Suprapubic skin (tissue), 4 donors: ENCODE results near the gene GSG1L. TPM values are rescaled to one million over a fixed set of nuclear protein-coding genes. Genes with fewer than 3 reads are reported as not detected.

ENCODE experiments used
- DNase-seq, 2 donors: peaks; one replicate each; pipeline ENCODE4 v3.0.0-alpha.2; 2019; ENCODE audit warnings: low spot score in 2 of 2
- H3K27ac ChIP-seq: fragments of 200-600 bp; sonication (generic); one replicate; pipeline ENCODE4 v1.5.1; 2019
- H3K27me3 ChIP-seq: fragments of 200-600 bp; sonication (generic); one replicate; pipeline ENCODE4 v1.5.1; 2019
- H3K36me3 ChIP-seq: fragments of 200-600 bp; sonication (generic); one replicate; pipeline ENCODE4 v1.5.1; 2019
- H3K4me1 ChIP-seq: fragments of 200-600 bp; sonication (generic); one replicate; pipeline ENCODE4 v1.5.1; 2019
- H3K4me3 ChIP-seq: fragments of 200-600 bp; sonication (generic); one replicate; pipeline ENCODE4 v1.5.1; 2019; ENCODE audit warnings: mild to moderate bottlenecking
- H3K9me3 ChIP-seq: fragments of 200-600 bp; sonication (generic); one replicate; pipeline ENCODE4 v1.5.1; 2019
- EP300 ChIP-seq: sonication (generic); formaldehyde crosslinking; IDR thresholded peaks from one replicate; pipeline ENCODE4 v1.6.1; 2017; ENCODE audit warnings: antibody characterized with exemption
- POLR2A ChIP-seq, 2 donors: fragments of 450-650 bp; IDR thresholded peaks; one replicate each; pipeline ENCODE4 v1.6.1; 2017; ENCODE audit warnings: antibody characterized with exemption in 2 of 2, mild to moderate bottlenecking in 2 of 2, moderate library complexity in 2 of 2
- POLR2AphosphoS5 ChIP-seq, 3 donors: sonication (generic); formaldehyde crosslinking; IDR thresholded peaks; one replicate each; pipeline ENCODE4 v1.6.1; 2017; ENCODE audit warnings: antibody characterized with exemption in 3 of 3
- WGBS: methylation state at CpG from one replicate; pipeline ENCODE4 v1.1.5; 2018; 5-methylcytosine and 5-hydroxymethylcytosine counted together
- total RNA-seq, 4 donors: library from RNA; depleted of rRNA; stranded (reverse); fragments of >200 nt; gene quantifications; one replicate each; pipeline ENCODE4 v1.1.0, GENCODE V29; 2016
- TF ChIP-seq, protein P1 (sequence below), 2 donors: fragments of 200-600 bp in 1 of 2; fragments of 450-650 bp in 1 of 2; sonication (generic) in 1 of 2; IDR thresholded peaks; one replicate each; pipeline ENCODE4 v1.5.1; 2016 to 2019; ENCODE audit warnings: antibody characterized with exemption in 2 of 2, mild to moderate bottlenecking in 1 of 2, moderate library complexity in 1 of 2

Gene GSG1L
- total RNA-seq, 4 donors from 2014 or later: 0.64 to 1.7 TPM; not detected in 2

DNA sequence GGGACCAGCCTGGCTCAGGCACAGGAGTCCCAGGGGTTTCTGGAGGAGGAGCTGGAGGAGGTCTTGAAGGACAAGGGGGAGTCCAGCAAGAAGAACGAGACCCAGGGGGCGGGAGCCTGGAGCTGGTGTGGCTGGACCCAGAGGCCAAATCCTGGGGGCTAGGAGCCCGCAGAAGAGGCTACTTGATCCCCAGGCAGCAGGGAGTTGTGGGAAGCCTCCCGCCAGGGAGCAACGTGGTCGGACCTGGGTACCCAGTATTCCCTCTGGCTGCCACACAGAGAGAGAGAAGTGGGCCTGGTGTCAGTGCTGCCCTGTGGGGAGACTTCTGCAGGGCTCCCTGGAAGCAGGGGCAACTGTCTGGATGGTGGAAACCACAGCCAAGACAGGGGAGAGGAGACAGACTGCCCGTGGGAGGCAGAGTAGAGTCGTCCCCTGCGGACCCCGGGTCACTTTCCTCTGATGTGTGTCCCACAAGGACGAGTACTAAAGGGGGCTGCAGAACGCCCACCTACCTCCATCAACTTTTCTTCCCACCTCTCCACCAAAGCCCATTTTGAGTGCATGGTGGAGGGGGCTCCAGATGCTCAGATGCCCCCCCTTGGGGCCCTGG lies 160.4 kb downstream of the GSG1L start:
- DNase-seq: no peak

DNA sequence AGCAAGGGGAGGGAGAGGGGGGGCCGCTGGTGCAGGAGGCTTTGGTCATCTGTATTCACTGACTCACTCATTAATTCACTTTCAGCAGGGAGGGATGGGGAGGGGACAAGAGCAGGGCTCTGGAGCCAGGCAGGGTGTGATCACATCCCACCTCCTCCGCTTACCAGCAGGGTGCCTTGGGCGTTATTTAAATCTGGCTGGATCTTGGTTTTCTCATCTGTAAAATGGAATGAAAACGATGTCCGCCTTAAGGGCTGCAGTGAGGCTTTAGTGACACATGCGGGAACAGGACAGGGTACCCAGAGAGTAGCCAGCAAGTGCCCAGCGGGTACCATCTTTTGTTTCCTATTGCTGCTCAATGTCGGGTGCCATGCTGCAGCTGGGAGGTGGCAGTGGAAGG lies 161.0 kb downstream of the GSG1L start:
- H3K27me3 ChIP-seq: peaks cover 15% of the 10 kb centered on the region
- WGBS: 88% methylated on average over 8 of the region's 8 CpGs
- no peaks in the 10 kb centered on the region for H3K4me1 ChIP-seq
- no peaks in the 10 kb centered on the region for H3K9me3 ChIP-seq
- no peaks in the 10 kb centered on the region for H3K36me3 ChIP-seq
- DNase-seq: no peak
- TF ChIP-seq POLR2A (IDR thresholded peaks at IDR 0.05) (no peak), EP300 (no peak)
- TF ChIP-seq, protein P1, sequence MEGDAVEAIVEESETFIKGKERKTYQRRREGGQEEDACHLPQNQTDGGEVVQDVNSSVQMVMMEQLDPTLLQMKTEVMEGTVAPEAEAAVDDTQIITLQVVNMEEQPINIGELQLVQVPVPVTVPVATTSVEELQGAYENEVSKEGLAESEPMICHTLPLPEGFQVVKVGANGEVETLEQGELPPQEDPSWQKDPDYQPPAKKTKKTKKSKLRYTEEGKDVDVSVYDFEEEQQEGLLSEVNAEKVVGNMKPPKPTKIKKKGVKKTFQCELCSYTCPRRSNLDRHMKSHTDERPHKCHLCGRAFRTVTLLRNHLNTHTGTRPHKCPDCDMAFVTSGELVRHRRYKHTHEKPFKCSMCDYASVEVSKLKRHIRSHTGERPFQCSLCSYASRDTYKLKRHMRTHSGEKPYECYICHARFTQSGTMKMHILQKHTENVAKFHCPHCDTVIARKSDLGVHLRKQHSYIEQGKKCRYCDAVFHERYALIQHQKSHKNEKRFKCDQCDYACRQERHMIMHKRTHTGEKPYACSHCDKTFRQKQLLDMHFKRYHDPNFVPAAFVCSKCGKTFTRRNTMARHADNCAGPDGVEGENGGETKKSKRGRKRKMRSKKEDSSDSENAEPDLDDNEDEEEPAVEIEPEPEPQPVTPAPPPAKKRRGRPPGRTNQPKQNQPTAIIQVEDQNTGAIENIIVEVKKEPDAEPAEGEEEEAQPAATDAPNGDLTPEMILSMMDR (IDR thresholded peaks at IDR 0.05): no peak
- no peak overlapping the region for H3K27ac ChIP-seq
- no peak overlapping the region for H3K4me3 ChIP-seq

More for the DNA sequence above, 160.4 kb downstream of the GSG1L start:
- no peaks in the 10 kb centered on the region for H3K4me1 ChIP-seq
- H3K9me3 ChIP-seq: no peaks in the 10 kb centered on the region
- H3K36me3 ChIP-seq: no peaks in the 10 kb centered on the region
- TF ChIP-seq POLR2A (IDR thresholded peaks at IDR 0.05): no peak
- WGBS: 66% methylated on average over 9 of the region's 12 CpGs
- H3K27me3 ChIP-seq: peaks cover 15% of the 10 kb centered on the region
- no peak overlapping the region for H3K4me3 ChIP-seq
- no peak overlapping the region for H3K27ac ChIP-seq

DNA sequence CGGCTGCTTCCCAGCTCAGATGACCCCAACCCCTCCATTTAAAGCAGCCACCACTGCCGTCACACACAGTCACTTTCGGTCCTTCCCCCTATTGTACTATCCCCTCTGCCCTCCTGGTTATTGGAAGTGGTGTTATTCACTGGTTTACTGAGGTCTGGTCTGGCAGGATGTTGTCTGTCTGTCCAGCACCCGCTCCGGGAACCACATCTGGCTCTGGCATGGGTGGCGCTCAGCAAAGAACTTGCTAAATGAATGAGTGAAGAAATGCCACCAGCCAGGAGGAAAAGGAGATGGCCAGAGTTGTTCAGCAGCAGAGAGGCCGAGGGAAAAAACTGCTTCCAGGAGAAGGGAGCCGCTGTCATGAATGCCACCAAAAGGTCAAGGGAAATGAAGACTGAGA lies 161.6 kb downstream of the GSG1L start:
- H3K4me1 ChIP-seq: no peaks in the 10 kb centered on the region
- H3K36me3 ChIP-seq: no peaks in the 10 kb centered on the region
- WGBS: 80% methylated on average over 8 of the region's 8 CpGs
- no peak overlapping the region for H3K4me3 ChIP-seq
- peaks cover 12% of the 10 kb centered on the region for H3K27me3 ChIP-seq
- TF ChIP-seq, protein P1 (IDR thresholded peaks at IDR 0.05): no peak
- no peak for TF ChIP-seq POLR2AphosphoS5 (IDR thresholded peaks at IDR 0.05)
- TF ChIP-seq EP300: no peak
- no peak for TF ChIP-seq POLR2A (IDR thresholded peaks at IDR 0.05)
- no peak for DNase-seq
- no peak overlapping the region for H3K27ac ChIP-seq
- no peaks in the 10 kb centered on the region for H3K9me3 ChIP-seq

DNA sequence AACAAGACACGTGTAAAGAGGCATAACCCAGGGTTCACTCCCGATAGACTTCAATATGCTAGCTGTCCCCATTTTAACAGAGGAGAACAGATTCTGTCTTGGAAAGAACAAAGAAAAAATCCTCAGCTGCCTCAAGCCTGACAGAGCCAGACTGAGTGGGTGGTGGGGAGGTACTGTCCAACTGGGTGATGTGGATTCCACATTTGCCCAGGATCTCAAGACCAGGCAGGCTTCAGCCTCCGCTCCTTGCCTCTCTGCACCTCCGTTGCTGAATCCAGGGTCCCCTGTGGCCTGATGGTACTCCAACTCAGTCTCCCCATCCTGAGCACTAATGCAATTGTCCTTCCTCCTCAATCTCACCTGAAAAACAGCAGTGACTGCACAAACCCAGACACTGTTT lies 163.8 kb downstream of the GSG1L start:
- no peak overlapping the region for H3K27ac ChIP-seq
- 72% methylated on average over 4 of the region's 4 CpGs for WGBS
- no peaks in the 10 kb centered on the region for H3K4me1 ChIP-seq
- TF ChIP-seq POLR2A (IDR thresholded peaks at IDR 0.05) (no peak), POLR2AphosphoS5 (IDR thresholded peaks at IDR 0.05) (no peak), EP300 (no peak)
- TF ChIP-seq, protein P1 (IDR thresholded peaks at IDR 0.05): no peak
- peaks cover 27% of the 10 kb centered on the region for H3K27me3 ChIP-seq
- no peaks in the 10 kb centered on the region for H3K36me3 ChIP-seq
- H3K9me3 ChIP-seq: no peaks in the 10 kb centered on the region
- no peak for DNase-seq
- H3K4me3 ChIP-seq: no peak overlapping the region

DNA sequence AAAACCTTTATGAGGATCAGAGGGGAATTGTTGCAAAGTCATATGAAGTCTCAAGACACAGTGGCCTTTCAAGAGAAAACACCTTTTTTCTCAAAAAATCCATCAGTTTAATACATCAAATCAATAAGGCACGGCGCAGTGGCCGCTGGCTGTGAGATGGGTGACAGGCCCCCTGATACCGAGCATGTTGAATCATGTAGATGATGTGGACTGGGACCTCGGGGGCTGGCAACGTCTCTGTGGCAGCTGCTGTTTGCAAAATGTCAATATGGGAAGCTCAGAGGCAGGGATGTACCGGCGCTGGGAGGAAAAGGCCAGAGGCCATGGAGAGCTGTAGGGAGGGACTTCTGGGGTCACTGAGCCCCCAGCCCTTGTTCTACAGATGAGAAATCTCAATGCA lies 169.1 kb downstream of the GSG1L start:
- Histone ChIP-seq H3K27ac (no peak overlapping the region), H3K36me3 (no peaks in the 10 kb centered on the region), H3K9me3 (no peaks in the 10 kb centered on the region), H3K4me3 (no peak overlapping the region), H3K27me3 (peaks cover 33% of the 10 kb centered on the region), H3K4me1 (no peaks in the 10 kb centered on the region)
- no peak for TF ChIP-seq POLR2AphosphoS5 (IDR thresholded peaks at IDR 0.05)
- TF ChIP-seq, protein P1 (IDR thresholded peaks at IDR 0.05): no peak
- TF ChIP-seq POLR2A (IDR thresholded peaks at IDR 0.05): no peak
- TF ChIP-seq EP300: no peak
- DNase-seq: no peak
- WGBS: 32% methylated on average over 8 of the region's 8 CpGs

DNA sequence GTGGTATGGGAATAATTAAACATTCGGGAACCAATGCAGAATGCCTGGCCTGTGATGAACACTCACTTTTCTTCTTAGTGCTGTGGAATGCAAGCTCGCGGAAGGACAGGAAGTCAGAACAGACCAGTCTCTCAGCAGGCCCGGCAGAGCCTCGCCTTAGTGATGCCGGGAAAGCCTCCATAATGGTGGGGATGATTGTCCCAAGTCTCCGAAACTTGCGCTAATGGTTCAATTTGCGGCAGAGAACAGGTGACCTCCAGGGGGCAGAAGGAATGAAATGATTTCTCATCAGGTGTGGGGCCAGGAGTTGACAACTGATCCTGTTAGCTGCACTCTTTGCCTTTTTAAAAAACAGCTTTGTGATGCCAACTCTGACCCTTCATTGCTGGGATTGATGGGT lies 170.6 kb downstream of the GSG1L start:
- WGBS: 43% methylated on average over 9 of the region's 9 CpGs
- no peak for DNase-seq
- TF ChIP-seq EP300: no peak
- no peak for TF ChIP-seq POLR2A (IDR thresholded peaks at IDR 0.05)
- no peak for TF ChIP-seq POLR2AphosphoS5 (IDR thresholded peaks at IDR 0.05)
- TF ChIP-seq, protein P1 (IDR thresholded peaks at IDR 0.05): no peak
- H3K36me3 ChIP-seq: no peaks in the 10 kb centered on the region
- no peak overlapping the region for H3K27ac ChIP-seq
- H3K27me3 ChIP-seq: peaks cover 42% of the 10 kb centered on the region
- H3K9me3 ChIP-seq: no peaks in the 10 kb centered on the region
- H3K4me3 ChIP-seq: no peak overlapping the region
- no peaks in the 10 kb centered on the region for H3K4me1 ChIP-seq
